ENCODE measurements around the gene LAP3. TPM values are rescaled to one million over a fixed set of nuclear protein-coding genes. Genes with fewer than 3 reads are reported as not detected.

LAP3 gene
- total and polyA plus RNA-seq, 12 donors, result 21.9 to 222 (median 64.4) TPM

GRCh38 chr4:17561195-17561909 is 15.6 kb upstream of the LAP3 start:
- H3K27ac ChIP-seq, result no peak overlapping the region
- H3K4me3 ChIP-seq, result no peak overlapping the region
- TF ChIP-seq CTCF (IDR thresholded peaks at IDR 0.05), result no peak
- intact Hi-C loops (cut with DNase I), result loop anchor here in 1 of 10 donors (5.0 kb wide), 1 partner anchor 66 kb away; no protein-coding TSS in a partner anchor
- WGBS, 2 donors, result 84 to 87% methylated on average over 8 of the region's 8 CpGs
- DNase-seq, result no peak
- no peak for ATAC-seq
- H3K36me3 ChIP-seq, result no peaks in the 10 kb centered on the region
- H3K4me1 ChIP-seq, result no peaks in the 10 kb centered on the region
- H3K9me3 ChIP-seq, result no peaks in the 10 kb centered on the region
- H3K27me3 ChIP-seq, result peaks cover 0 to under 1% (median 0%) of the 10 kb centered on the region in 7 donors

GRCh38 chr4:17562157-17562556 is 14.8 kb upstream of the LAP3 start:
- no peak for ATAC-seq
- intact Hi-C loops (cut with DNase I), result loop anchor here in 1 of 10 donors (5.0 kb wide), 1 partner anchor 65 kb away; no protein-coding TSS in a partner anchor
- Histone ChIP-seq H3K4me1 (no peaks in the 10 kb centered on the region), H3K4me3 (no peak overlapping the region), H3K27ac (no peak overlapping the region), H3K9me3 (no peaks in the 10 kb centered on the region), H3K36me3 (no peaks in the 10 kb centered on the region), H3K27me3 (no peaks in the 10 kb centered on the region)
- DNase-seq, result no peak
- TF ChIP-seq CTCF (IDR thresholded peaks at IDR 0.05), result peak in 3 of 9 donors; percentile 22 to 28 (median 24)
- 62 to 68% methylated on average over 1 of the region's 1 CpG for WGBS, 2 donors

DNA sequence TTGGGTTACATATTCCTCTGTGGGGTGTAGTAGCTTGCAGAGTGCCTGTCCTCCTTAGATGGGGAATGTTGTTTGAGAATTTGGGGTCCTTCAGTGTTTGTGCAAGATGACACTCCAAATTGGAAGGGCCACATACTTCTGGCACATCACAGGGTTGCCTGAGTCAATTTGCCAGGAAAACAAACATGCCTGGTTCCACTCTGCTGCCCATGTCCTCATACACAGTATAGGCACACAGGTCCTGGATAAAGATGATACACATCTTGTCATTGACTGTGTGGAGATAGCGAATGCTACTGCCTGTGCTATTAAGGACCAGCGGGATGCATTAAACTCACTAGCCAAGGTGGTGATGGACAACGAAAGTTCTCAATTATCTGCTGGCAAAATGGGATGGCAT is 11.2 kb upstream of the LAP3 start:
- Histone ChIP-seq H3K36me3 (no peaks in the 10 kb centered on the region), H3K27me3 (peaks cover 0 to 2% (median 0%) of the 10 kb centered on the region in 7 donors), H3K4me1 (no peaks in the 10 kb centered on the region), H3K9me3 (no peaks in the 10 kb centered on the region), H3K27ac (no peak overlapping the region), H3K4me3 (no peak overlapping the region)
- ATAC-seq, result no peak
- no peak for TF ChIP-seq CTCF (IDR thresholded peaks at IDR 0.05)
- no peak for DNase-seq
- WGBS, 2 donors, result 93 to 97% methylated on average over 3 of the region's 3 CpGs
- intact Hi-C loops (cut with DNase I), result no loop called here

DNA sequence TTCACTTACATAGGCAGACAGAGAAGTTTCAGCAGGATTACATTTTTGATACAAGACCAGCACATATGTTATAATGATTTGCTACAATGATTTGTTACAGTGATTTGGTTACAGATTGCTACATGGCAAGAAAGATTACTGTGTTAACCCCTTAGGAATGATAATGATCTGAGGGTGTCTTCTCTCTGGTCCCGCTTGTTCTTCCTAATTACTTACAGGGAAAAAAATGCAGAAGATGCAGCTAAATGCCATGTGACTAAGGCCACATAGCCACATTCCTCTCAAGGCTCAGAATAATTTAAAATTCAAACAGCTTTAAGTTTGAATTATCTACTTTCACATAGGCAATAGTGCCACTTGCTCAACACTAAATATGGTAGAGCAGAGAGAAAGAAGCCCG is 9.7 kb upstream of the LAP3 start:
- WGBS, 2 donors, result 69 to 86% methylated on average over 2 of the region's 2 CpGs
- intact Hi-C loops (cut with DNase I), result no loop called here
- ATAC-seq, result no peak

More for the DNA sequence above, 9.7 kb upstream of the LAP3 start:
- Histone ChIP-seq H3K4me3 (no peak overlapping the region), H3K27me3 (peaks cover 0 to 2% (median 0%) of the 10 kb centered on the region in 7 donors), H3K4me1 (no peaks in the 10 kb centered on the region), H3K27ac (no peak overlapping the region), H3K36me3 (no peaks in the 10 kb centered on the region), H3K9me3 (no peaks in the 10 kb centered on the region)
- no peak for DNase-seq
- TF ChIP-seq CTCF (IDR thresholded peaks at IDR 0.05), result no peak
